GM23338 (cell line): ENCODE measurements around the gene MACROD1. TPM values are rescaled to one million over a fixed set of nuclear protein-coding genes. Genes with fewer than 3 reads are reported as not detected.

Experiments used
- ATAC-seq: fragments of 200-7000 bp; cut with Tn5 transposase; 3 replicates; pipeline ENCODE4 v1.9.1; 2020
- DNase-seq: peaks from one replicate; pipeline ENCODE4 v3.0.0-alpha.2; 2015; ENCODE audit warnings: low spot score
- H2AFZ ChIP-seq: fragments of 200-600 bp; sonication (generic); 2 replicates; pipeline ENCODE4 v1.8.0; 2016; ENCODE audit warnings: antibody characterized with exemption, mild to moderate bottlenecking, moderate library complexity
- H3F3A ChIP-seq: fragments of 200-600 bp; sonication (generic); replicated peaks from 2 replicates; pipeline ENCODE4 v1.8.0; 2017; ENCODE audit warnings: antibody characterized with exemption, mixed run types, low read depth
- H3K27ac ChIP-seq: fragments of 200-600 bp; sonication (generic); 2 replicates; pipeline ENCODE4 v1.6.1; 2016; ENCODE audit warnings: low read depth
- H3K27me3 ChIP-seq: fragments of 200-600 bp; sonication (generic); 2 replicates; pipeline ENCODE4 v1.8.0; 2016; ENCODE audit warnings: mild to moderate bottlenecking, mixed run types, moderate library complexity; ENCODE audit not compliant: insufficient read depth
- H3K36me3 ChIP-seq: fragments of 200-600 bp; sonication (generic); 2 replicates; pipeline ENCODE4 v1.8.0; 2016; ENCODE audit warnings: mild to moderate bottlenecking; ENCODE audit not compliant: insufficient read depth
- H3K4me1 ChIP-seq: fragments of 200-600 bp; sonication (generic); 2 replicates; pipeline ENCODE4 v1.8.0; 2016; ENCODE audit warnings: mild to moderate bottlenecking, moderate library complexity; ENCODE audit not compliant: insufficient read depth
- H3K4me2 ChIP-seq: fragments of 200-600 bp; sonication (generic); 2 replicates; pipeline ENCODE4 v1.7.1; 2017; ENCODE audit warnings: mixed run types
- H3K4me3 ChIP-seq: fragments of 200-600 bp; sonication (generic); 2 replicates; pipeline ENCODE4 v1.6.1; 2016; ENCODE audit warnings: mixed run types
- H3K79me2 ChIP-seq: fragments of 200-600 bp; sonication (generic); replicated peaks from 2 replicates; pipeline ENCODE4 v1.8.0; 2017; ENCODE audit warnings: mild to moderate bottlenecking; ENCODE audit not compliant: insufficient read depth
- H3K9me2 ChIP-seq: fragments of 200-600 bp; sonication (generic); 2 replicates; pipeline ENCODE4 v1.8.0; 2017; ENCODE audit not compliant: insufficient read depth
- H4K20me1 ChIP-seq: fragments of 200-600 bp; sonication (generic); replicated peaks from 2 replicates; pipeline ENCODE4 v1.8.0; 2017; ENCODE audit warnings: mild to moderate bottlenecking; ENCODE audit not compliant: insufficient read depth
- H3K27ac Mint-ChIP-seq: 2 replicates; pipeline ENCODE4 v1.8.0; 2020; ENCODE audit warnings: inconsistent platforms, mild to moderate bottlenecking, moderate library complexity, mixed read lengths
- H3K27me3 Mint-ChIP-seq: 3 replicates; pipeline ENCODE4 v1.8.0; 2022; ENCODE audit warnings: low read depth, mild to moderate bottlenecking, moderate library complexity, mixed read lengths, inconsistent platforms; ENCODE audit not compliant: insufficient read depth, poor library complexity
- H3K36me3 Mint-ChIP-seq: 3 replicates; pipeline ENCODE4 v1.8.0; 2021; ENCODE audit warnings: low read depth, mild to moderate bottlenecking, inconsistent platforms, moderate library complexity, mixed read lengths
- H3K4me1 Mint-ChIP-seq: 3 replicates; pipeline ENCODE4 v1.8.0; 2020; ENCODE audit warnings: mild to moderate bottlenecking, inconsistent platforms, mixed read lengths
- H3K4me3 Mint-ChIP-seq: 3 replicates; pipeline ENCODE4 v1.8.0; 2021; ENCODE audit warnings: moderate library complexity, mild to moderate bottlenecking, inconsistent platforms, mixed read lengths
- H3K9me3 Mint-ChIP-seq: 3 replicates; pipeline ENCODE4 v1.8.0; 2020; ENCODE audit warnings: moderate library complexity, mild to moderate bottlenecking, inconsistent platforms, mixed read lengths
- CREB1 ChIP-seq: fragments of 250-450 bp; sonication (Bioruptor Pico); IDR thresholded peaks from 2 replicates; pipeline ENCODE4 v1.5.0; 2020; ENCODE audit warnings: low read depth, mild to moderate bottlenecking, moderate library complexity
- CTCF ChIP-seq, 2 experiments: fragments of 200-600 bp in 1 of 2; sonication (generic) in 1 of 2; conservative IDR thresholded peaks; 2 replicates each; pipeline versions ENCODE4 v1.5.1 to v1.6.1; 2016 to 2017; ENCODE audit warnings: antibody characterized with exemption in 2 of 2, low read depth in 2 of 2, mild to moderate bottlenecking in 2 of 2, moderate library complexity in 1 of 2
- ETS1 ChIP-seq: IDR thresholded peaks from 2 replicates; pipeline ENCODE4 v1.6.1; 2016; ENCODE audit warnings: antibody characterized with exemption
- EZH2 ChIP-seq: fragments of 200-600 bp; sonication (generic); IDR thresholded peaks from one replicate; pipeline ENCODE4 v1.8.0; 2017; ENCODE audit warnings: antibody characterized with exemption, mild to moderate bottlenecking, low read depth; ENCODE audit not compliant: unreplicated experiment
- EZH2phosphoT487 ChIP-seq: fragments of 200-600 bp; sonication (generic); IDR thresholded peaks from one replicate; pipeline ENCODE4 v1.8.1; 2018; ENCODE audit warnings: antibody characterized with exemption; ENCODE audit not compliant: unreplicated experiment
- JUNB ChIP-seq: IDR thresholded peaks from one replicate; pipeline ENCODE4 v1.6.1; 2016; ENCODE audit warnings: antibody characterized with exemption; ENCODE audit not compliant: unreplicated experiment
- NANOG ChIP-seq: IDR thresholded peaks from 2 replicates; pipeline ENCODE4 v1.6.1; 2016; ENCODE audit warnings: antibody characterized with exemption, borderline replicate concordance
- POLR2AphosphoS5 ChIP-seq: IDR thresholded peaks from 2 replicates; pipeline ENCODE4 v1.6.1; 2016; ENCODE audit warnings: antibody characterized with exemption, low read depth
- REST ChIP-seq: IDR thresholded peaks from one replicate; pipeline ENCODE4 v1.6.1; 2018; ENCODE audit warnings: antibody characterized with exemption; ENCODE audit not compliant: unreplicated experiment
- STAT1 ChIP-seq: IDR thresholded peaks from one replicate; pipeline ENCODE4 v1.6.1; 2016; ENCODE audit warnings: antibody characterized with exemption; ENCODE audit not compliant: unreplicated experiment
- ZNF114 ChIP-seq: fragments of 250-450 bp; sonication (Bioruptor Pico); IDR thresholded peaks from 2 replicates; pipeline ENCODE4 v1.5.0; 2020; ENCODE audit warnings: mild to moderate bottlenecking, moderate library complexity
- ZNF331 ChIP-seq: fragments of 250-450 bp; sonication (Bioruptor Pico); IDR thresholded peaks from 2 replicates; pipeline ENCODE4 v1.5.0; 2020; ENCODE audit warnings: low read depth, mild to moderate bottlenecking, moderate library complexity
- ZNF462 ChIP-seq: fragments of 250-450 bp; sonication (Bioruptor Pico); IDR thresholded peaks from 2 replicates; pipeline ENCODE4 v1.5.0; 2020; ENCODE audit warnings: mild to moderate bottlenecking, moderate library complexity
- polyA plus RNA-seq: library from polyadenylated mRNA; unstranded; fragments of >200 nt; fragmentation: Nextera tagmentation; extraction: Ambion mirVana; gene quantifications from 2 replicates; pipeline ENCODE4 v1.2.1, GENCODE V29; 2016
- total RNA-seq: library from RNA; depleted of rRNA; stranded (reverse); fragments of >200 nt; shearing (Covaris generic); gene quantifications from 2 replicates; pipeline ENCODE4 v1.2.3, GENCODE V29; 2014

Gene MACROD1
- total and polyA plus RNA-seq, 2 experiments from 2014 or later: 33.0 to 51.6 TPM

- no peaks in the 10 kb centered on the region for H3K36me3 ChIP-seq
- Mint-ChIP-seq H3K27me3 (peaks cover 30% of the 10 kb centered on the region), H3K9me3 (no peaks in the 10 kb centered on the region; the same call in 2 of the 3 replicates), H3K4me1 (peaks cover 2% of the 10 kb centered on the region; the same call in 2 of the 3 replicates), H3K27ac (no peak overlapping the region), H3K4me3 (no peak overlapping the region), H3K36me3 (no peaks in the 10 kb centered on the region; the same call in 2 of the 3 replicates)
- no peak overlapping the region for H3K4me2 ChIP-seq
- H4K20me1 ChIP-seq: peaks cover 12% of the 10 kb centered on the region
- H3K27ac ChIP-seq: no peak overlapping the region
- no peak for ATAC-seq
- H3K9me2 ChIP-seq: no peaks in the 10 kb centered on the region
- H3F3A ChIP-seq: 0 out of 2 replicates have a peak, but pooled peaks cover 4% of the 10 kb centered on the region
- DNase-seq: no peak
- no peak overlapping the region for H2AFZ ChIP-seq
- no peaks in the 10 kb centered on the region for H3K79me2 ChIP-seq
- H3K4me1 ChIP-seq: no peaks in the 10 kb centered on the region
- no peak overlapping the region for H3K4me3 ChIP-seq
- TF ChIP-seq ETS1 (no peak), ZNF331 (no peak), REST (no peak), ZNF462 (no peak), NANOG (no peak), STAT1 (no peak), CREB1 (CRISPR knock-in tag) (no peak), POLR2AphosphoS5 (no peak), JUNB (no peak), ZNF114 (no peak), EZH2 (no peak), CTCF (conservative IDR thresholded peaks at IDR 0.05; ENCODE audit: low read depth in 2 of 2) (no peak), EZH2phosphoT487 (no peak)
- H3K27me3 ChIP-seq: peaks cover 7% of the 10 kb centered on the region; the same call in 1 of the 2 replicates
These were observed 26.9 kb downstream of the MACROD1 start for GRCh38 chr11:64139049-64139448.
